Heart left ventricle (tissue), 16 donors: ENCODE results near the gene ATG12. TPM values are rescaled to one million over a fixed set of nuclear protein-coding genes. Genes with fewer than 3 reads are reported as not detected.

ENCODE experiments used
- ATAC-seq, 4 donors: fragments of 200-7000 bp; cut with Tn5 transposase; one replicate each; pipeline ENCODE4 v1.9.1; 2020 to 2022; ENCODE audit warnings: moderate library complexity in 4 of 4, mild to moderate bottlenecking in 3 of 4, moderate number of reproducible peaks in 1 of 4
- DNase-seq, 5 donors: peaks; one replicate each; pipeline ENCODE4 v3.0.0-alpha.2; 2020
- H3K27ac ChIP-seq, 12 donors: fragments of 200-600 bp; sonication (generic) in 4 of 12; one replicate each; pipeline versions ENCODE4 v1.5.0 to v1.8.0; 2016 to 2022; ENCODE audit warnings: mild to moderate bottlenecking in 2 of 12
- H3K27me3 ChIP-seq, 9 donors: fragments of 200-600 bp; sonication (generic) in 2 of 9; one replicate each; pipeline versions ENCODE4 v1.5.1 to v1.8.0; 2016 to 2022; ENCODE audit warnings: mild to moderate bottlenecking in 3 of 9
- H3K36me3 ChIP-seq, 9 donors: fragments of 200-600 bp; sonication (generic) in 2 of 9; one replicate each; pipeline versions ENCODE4 v1.5.0 to v1.8.0; 2018 to 2022; ENCODE audit warnings: mild to moderate bottlenecking in 2 of 9
- H3K4me1 ChIP-seq, 12 donors: fragments of 200-600 bp; sonication (generic) in 4 of 12; one replicate each; pipeline versions ENCODE4 v1.5.0 to v1.8.0; 2016 to 2022; ENCODE audit warnings: mild to moderate bottlenecking in 3 of 12
- H3K4me3 ChIP-seq, 12 donors: fragments of 200-600 bp; sonication (generic) in 4 of 12; one replicate each; pipeline versions ENCODE4 v1.5.0 to v1.8.0; 2017 to 2022; ENCODE audit warnings: mild to moderate bottlenecking in 9 of 12, moderate library complexity in 4 of 12
- H3K9me3 ChIP-seq, 12 donors: fragments of 200-600 bp; sonication (generic) in 4 of 12; one replicate each; pipeline versions ENCODE4 v1.5.0 to v1.8.0; 2016 to 2022; ENCODE audit warnings: mild to moderate bottlenecking in 1 of 12
- POLR2A ChIP-seq, 2 donors: fragments of 450-650 bp; IDR thresholded peaks; one replicate each; pipeline ENCODE4 v1.6.1; 2017; ENCODE audit warnings: antibody characterized with exemption in 2 of 2, mild to moderate bottlenecking in 2 of 2, moderate library complexity in 2 of 2
- WGBS, 4 donors: extraction: QIAGEN DNeasy Blood & Tissue Kit in 2 of 4; methylation state at CpG; one replicate each; pipeline versions ENCODE4 v1.1.5 to v1.1.7; 2013 to 2018; 5-methylcytosine and 5-hydroxymethylcytosine counted together
- intact Hi-C, 10 donors: fragments of 100-400 bp; cut with DNase I; formaldehyde crosslinking; loops; one replicate each; pipeline versions ENCODE4 v1.11.1 to v1.14.2; 2022
- polyA plus RNA-seq, 2 donors: library from polyadenylated mRNA; stranded (reverse); fragments of 200-250 nt; gene quantifications; one replicate each; pipeline ENCODE4 v1.2.3, GENCODE V29; 2013
- total RNA-seq, 9 donors: library from RNA; depleted of rRNA in 2 of 9; stranded (reverse); fragments of >200 nt in 2 of 9; fragmentation: NEBNext Ultra II Directional in 3 of 9; extraction: Animal tissue kit (Norgen Biotek cat#: 25700) in 3 of 9; gene quantifications; one replicate each; pipeline versions ENCODE4 v1.1.0 to v1.2.4, GENCODE V29; 2016 to 2023
- TF ChIP-seq, protein P1 (sequence below), 12 donors: fragments of 200-600 bp; sonication (generic) in 4 of 12; IDR thresholded peaks; one replicate each; pipeline versions ENCODE4 v1.5.0 to v1.8.0; 2018 to 2022; ENCODE audit warnings: antibody characterized with exemption in 12 of 12, mild to moderate bottlenecking in 5 of 12
- donor health status: ischemic (EF 13 %, LVEDD 7.1; RV severe dilation, severe dysfunction).
- donor health status: healthy with polysubstance abuse.
- donor health status: DM: no; HTN: yes; CAD: no.
- donor health status: DM: no; HTN: no; CAD: no.
- donor health status: ischemic (EF 25% LVEDD 6.9; RV normal size, moderate dysfunction).
- donor health status: ischemic (EF 25% LVEDD 5.7; RV mildly dilated, moderate dysfunction).
- donor health status: healthy.
- donor health status: DM: yes; HTN: yes; CAD: no.
- donor health status: ischemic (EF 35%, LVEDD 5.7; RV mildly dilated, moderate dysfunction).
- donor health status: nonischemic (EF 11% LVEDD 7.7; RV severe dilation, severe dysfunction).
- donor health status: DM: yes; HTN: yes; CAD: no.
- donor health status: PGD.
- donor health status: ischemic (EF 29% LVEDD 5.4; RV normal size, mild dysfunction).
- donor health status: nonischemic (EF 23%, LVEDD 6.1; RV moderate dilation, normal function).

The ATG12 gene
- total and polyA plus RNA-seq, 11 donors = 15.3 to 31.3 (median 23.0) TPM

DNA sequence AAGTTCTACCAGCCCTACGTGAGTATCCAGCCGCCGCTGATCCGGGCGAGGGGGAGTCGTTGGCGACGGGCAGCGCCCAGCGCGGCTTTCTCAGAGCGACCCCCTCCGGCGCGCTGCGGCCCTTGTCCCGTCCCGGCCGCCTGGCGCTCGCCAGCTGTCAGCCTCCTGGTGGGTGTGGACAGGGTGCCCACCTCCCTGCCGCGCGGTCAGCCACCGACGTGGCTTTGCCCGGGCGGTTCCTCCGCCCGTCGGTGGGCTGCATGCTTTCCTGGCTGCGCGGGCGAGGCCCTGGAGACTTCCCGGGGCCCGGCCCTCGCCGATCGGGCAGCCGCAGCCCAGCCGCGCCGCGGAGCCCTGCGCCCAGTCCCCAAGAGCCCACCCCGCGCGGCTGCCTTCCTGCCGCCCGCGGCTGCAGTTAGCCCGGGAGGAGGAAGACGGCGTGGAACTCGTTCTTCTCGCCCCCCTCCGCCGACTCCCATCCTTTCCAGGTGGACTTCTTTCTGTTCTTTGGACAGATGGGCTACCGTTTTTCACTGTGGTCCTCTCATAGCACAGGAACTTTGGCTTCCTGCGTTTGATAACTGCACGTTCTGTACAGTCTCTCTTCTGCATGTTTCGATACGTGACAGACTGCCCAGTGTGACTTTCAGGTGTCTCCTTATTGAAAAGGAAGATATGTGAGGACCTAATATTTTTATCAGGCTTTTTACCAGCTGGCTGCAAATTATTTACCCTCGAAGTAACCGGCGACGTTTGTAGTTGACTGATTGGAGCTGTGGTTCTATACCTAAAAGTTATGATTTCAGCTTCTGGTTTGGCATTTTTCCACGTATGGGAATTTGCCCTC, 947 bp upstream of the ATG12 start:
- DNase-seq (peak in 2 of 5 donors; percentile 72 to 82), ATAC-seq (peak; percentile 33 to 83 (median 62))
- TF ChIP-seq POLR2A (IDR thresholded peaks at IDR 0.05) = no peak
- TF ChIP-seq, protein P1, sequence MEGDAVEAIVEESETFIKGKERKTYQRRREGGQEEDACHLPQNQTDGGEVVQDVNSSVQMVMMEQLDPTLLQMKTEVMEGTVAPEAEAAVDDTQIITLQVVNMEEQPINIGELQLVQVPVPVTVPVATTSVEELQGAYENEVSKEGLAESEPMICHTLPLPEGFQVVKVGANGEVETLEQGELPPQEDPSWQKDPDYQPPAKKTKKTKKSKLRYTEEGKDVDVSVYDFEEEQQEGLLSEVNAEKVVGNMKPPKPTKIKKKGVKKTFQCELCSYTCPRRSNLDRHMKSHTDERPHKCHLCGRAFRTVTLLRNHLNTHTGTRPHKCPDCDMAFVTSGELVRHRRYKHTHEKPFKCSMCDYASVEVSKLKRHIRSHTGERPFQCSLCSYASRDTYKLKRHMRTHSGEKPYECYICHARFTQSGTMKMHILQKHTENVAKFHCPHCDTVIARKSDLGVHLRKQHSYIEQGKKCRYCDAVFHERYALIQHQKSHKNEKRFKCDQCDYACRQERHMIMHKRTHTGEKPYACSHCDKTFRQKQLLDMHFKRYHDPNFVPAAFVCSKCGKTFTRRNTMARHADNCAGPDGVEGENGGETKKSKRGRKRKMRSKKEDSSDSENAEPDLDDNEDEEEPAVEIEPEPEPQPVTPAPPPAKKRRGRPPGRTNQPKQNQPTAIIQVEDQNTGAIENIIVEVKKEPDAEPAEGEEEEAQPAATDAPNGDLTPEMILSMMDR (IDR thresholded peaks at IDR 0.05) = peak in 7 of 12 donors; percentile 15 to 50 (median 37)
- 0 to 2% (median 1%) methylated on average over 28 to 68 of the region's 68 CpGs for WGBS, 4 donors
- H3K4me1 ChIP-seq = peaks cover 0 to 72% (median 60%) of the 10 kb centered on the region in 12 donors
- H3K9me3 ChIP-seq = no peaks in the 10 kb centered on the region
- intact Hi-C loops = loop anchor here in 6 of 10 donors (5.0 to 10.0 kb wide), 7 partner anchors 210 to 528 kb away; partner anchors contain the start of genes TMED7 (in 2 of the 6), COMMD10 (in 1 of the 6) and FEM1C (in 1 of the 6)
- H3K36me3 ChIP-seq = peaks cover 0 to 10% (median 3%) of the 10 kb centered on the region in 9 donors
- peak overlapping the region; percentile 73 to 97 (median 86) for H3K4me3 ChIP-seq
- peak overlapping the region; percentile 88 to 98 (median 96) for H3K27ac ChIP-seq
- H3K27me3 ChIP-seq = no peaks in the 10 kb centered on the region

DNA sequence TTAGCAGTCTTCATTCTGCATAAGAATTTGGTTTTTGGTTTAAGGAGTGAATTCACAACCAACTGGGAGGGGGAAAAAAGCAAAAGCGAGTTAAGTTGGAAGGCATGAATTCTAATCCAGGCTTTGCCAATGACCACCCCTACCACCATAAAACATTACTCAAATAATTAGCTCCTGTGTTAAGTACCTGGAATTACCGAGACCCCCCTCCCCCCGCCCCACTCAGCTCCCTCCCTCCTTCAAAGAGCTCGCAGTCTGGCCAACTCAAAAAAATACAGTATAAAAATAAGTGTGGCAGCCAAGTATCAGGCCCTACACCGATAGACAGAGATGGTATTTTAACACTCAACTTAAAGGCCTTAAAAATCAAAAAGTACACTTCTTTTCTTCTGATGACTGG, 492 bp downstream of the ATG12 start:
- ATAC-seq (no peak), DNase-seq (no peak)
- Histone ChIP-seq H3K27ac (peak overlapping the region; percentile 88 to 98 (median 96)), H3K9me3 (no peaks in the 10 kb centered on the region), H3K27me3 (no peaks in the 10 kb centered on the region), H3K36me3 (peaks cover 4 to 24% (median 17%) of the 10 kb centered on the region in 9 donors), H3K4me1 (peaks cover 0 to 70% (median 55%) of the 10 kb centered on the region in 12 donors), H3K4me3 (peak overlapping the region; percentile 73 to 97 (median 86))
- intact Hi-C loops = loop anchor here in 7 of 10 donors (2.0 to 10.0 kb wide), 9 partner anchors 206 to 526 kb away; partner anchors contain the start of genes TMED7 (in 4 of the 7), COMMD10 (in 1 of the 7) and FEM1C (in 1 of the 7)
- 0 to 2% (median 0%) methylated on average over 5 of the region's 5 CpGs for WGBS, 4 donors
- TF ChIP-seq, protein P1 (IDR thresholded peaks at IDR 0.05) = no peak
- no peak for TF ChIP-seq POLR2A (IDR thresholded peaks at IDR 0.05)

DNA sequence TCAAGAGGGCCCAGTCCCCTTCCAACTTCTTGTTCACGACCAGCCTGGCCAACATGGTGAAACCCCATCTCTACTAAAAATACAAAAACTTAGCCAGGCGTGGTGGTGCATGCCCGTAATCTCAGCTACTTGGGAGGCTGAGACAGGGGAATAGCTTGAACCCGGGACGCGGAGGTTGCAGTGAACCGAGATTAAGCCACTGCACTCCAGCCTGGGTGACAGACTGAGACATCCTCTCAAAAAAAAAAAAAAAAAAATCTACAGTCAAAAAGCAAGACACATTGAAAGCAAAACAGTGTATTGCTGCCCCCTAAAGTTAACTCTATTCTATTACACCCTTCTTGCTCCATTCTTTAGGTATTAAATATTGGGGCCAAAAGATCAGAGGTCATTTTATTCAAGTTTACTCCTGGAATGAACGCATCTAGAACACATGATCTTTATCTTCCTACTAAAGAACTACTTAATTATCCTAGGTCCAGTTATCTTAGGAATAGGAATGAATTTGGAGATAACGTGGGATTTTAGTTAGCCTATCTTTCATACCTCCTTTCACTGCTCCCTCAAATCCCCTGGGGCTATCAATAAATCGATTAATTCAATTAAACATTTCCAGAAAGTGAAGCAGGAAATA, 2.4 kb downstream of the ATG12 start:
- H3K36me3 ChIP-seq = peaks cover 4 to 43% (median 34%) of the 10 kb centered on the region in 9 donors
- WGBS, 4 donors = 31 to 47% (median 35%) methylated on average over 10 of the region's 10 CpGs
- H3K27me3 ChIP-seq = no peaks in the 10 kb centered on the region
- ATAC-seq = no peak
- H3K9me3 ChIP-seq = no peaks in the 10 kb centered on the region
- H3K27ac ChIP-seq = peak overlapping the region in 1 of 12 donors; percentile 9
- peak overlapping the region in 7 of 12 donors; percentile 5 to 94 (median 13) for H3K4me3 ChIP-seq
- H3K4me1 ChIP-seq = peaks cover 0 to 52% (median 39%) of the 10 kb centered on the region in 12 donors
- peak in 1 of 5 donors; percentile 39 for DNase-seq
- intact Hi-C loops = loop anchor here in 7 of 10 donors (2.0 to 10.0 kb wide), 7 partner anchors 204 to 534 kb away; partner anchors contain the start of gene COMMD10 (in 1 of the 7)
- TF ChIP-seq, protein P1 (IDR thresholded peaks at IDR 0.05) = peak; percentile 36 to 71 (median 56)
- TF ChIP-seq POLR2A (IDR thresholded peaks at IDR 0.05) = no peak
